Measurements from ENCODE around the gene FANCD2. TPM values are rescaled to one million over a fixed set of nuclear protein-coding genes. Genes with fewer than 3 reads are reported as not detected.
"Not testable (repeated sequence)": the region's sequence is repeated elsewhere in the genome, so short reads cannot be mapped to it uniquely, and the experiment has no call there.

Gene FANCD2
- total and polyA plus RNA-seq, 4 donors = 10.8 to 17.3 (median 11.9) TPM

- H3K4me3 ChIP-seq (ENCODE audit: low read depth, low read length) = no peak overlapping the region
- peaks cover 3% of the 10 kb centered on the region for H3K36me3 ChIP-seq (ENCODE audit: control insufficient read depth, insufficient read depth, low read length)
- H3K9me3 ChIP-seq (ENCODE audit: control insufficient read depth, insufficient read depth, low read length) = no peaks in the 10 kb centered on the region
- H3K27ac ChIP-seq (ENCODE audit: low read depth, low read length) = no peak overlapping the region
- WGBS (ENCODE audit: insufficient coverage) = 100% methylated on average over 1 of the region's 5 CpGs
- H3K27me3 ChIP-seq (ENCODE audit: control insufficient read depth, insufficient read depth, low read length) = no peaks in the 10 kb centered on the region
- no peaks in the 10 kb centered on the region for H3K4me1 ChIP-seq (ENCODE audit: control insufficient read depth, insufficient read depth, low read length)
- DNase-seq (ENCODE audit: low read depth in 4 of 6, low spot score in 6 of 6) = no peak
Observed at GRCh38 chr3:10041034-10041433, 14.8 kb downstream of the FANCD2 start.

GRCh38 chr3:10047876-10048275, 21.6 kb downstream of the FANCD2 start:
- no peak overlapping the region for H3K27ac ChIP-seq (ENCODE audit: low read depth, low read length)
- WGBS (ENCODE audit: insufficient coverage) = no CpG with 5 or more reads among the region's 2 CpGs
- no peak for DNase-seq (ENCODE audit: low read depth in 4 of 6, low spot score in 6 of 6)

GRCh38 chr3:10053054-10053453, 26.8 kb downstream of the FANCD2 start:
- not testable (repeated sequence) for H3K27ac ChIP-seq (ENCODE audit: low read depth, low read length); H3K36me3 ChIP-seq (ENCODE audit: control insufficient read depth, insufficient read depth, low read length); H3K4me3 ChIP-seq (ENCODE audit: low read depth, low read length); H3K9me3 ChIP-seq (ENCODE audit: control insufficient read depth, insufficient read depth, low read length); DNase-seq (ENCODE audit: low read depth in 4 of 6, low spot score in 6 of 6); H3K27me3 ChIP-seq (ENCODE audit: control insufficient read depth, insufficient read depth, low read length); H3K4me1 ChIP-seq (ENCODE audit: control insufficient read depth, insufficient read depth, low read length)
- no CpG with 5 or more reads among the region's 6 CpGs for WGBS (ENCODE audit: insufficient coverage)

More at GRCh38 chr3:10047876-10048275, 21.6 kb downstream of the FANCD2 start:
- no peaks in the 10 kb centered on the region for H3K4me1 ChIP-seq (ENCODE audit: control insufficient read depth, insufficient read depth, low read length)
- no peak overlapping the region for H3K4me3 ChIP-seq (ENCODE audit: low read depth, low read length)
- no peaks in the 10 kb centered on the region for H3K9me3 ChIP-seq (ENCODE audit: control insufficient read depth, insufficient read depth, low read length)
- H3K27me3 ChIP-seq (ENCODE audit: control insufficient read depth, insufficient read depth, low read length) = no peaks in the 10 kb centered on the region
- no peaks in the 10 kb centered on the region for H3K36me3 ChIP-seq (ENCODE audit: control insufficient read depth, insufficient read depth, low read length)

- H3K4me3 ChIP-seq (ENCODE audit: low read depth, low read length) = no peak overlapping the region
- DNase-seq (ENCODE audit: low read depth in 4 of 6, low spot score in 6 of 6) = no peak
- WGBS (ENCODE audit: insufficient coverage) = no CpG with 5 or more reads among the region's 4 CpGs
- H3K9me3 ChIP-seq (ENCODE audit: control insufficient read depth, insufficient read depth, low read length) = no peaks in the 10 kb centered on the region
- H3K4me1 ChIP-seq (ENCODE audit: control insufficient read depth, insufficient read depth, low read length) = no peaks in the 10 kb centered on the region
- H3K27me3 ChIP-seq (ENCODE audit: control insufficient read depth, insufficient read depth, low read length) = no peaks in the 10 kb centered on the region
- H3K27ac ChIP-seq (ENCODE audit: low read depth, low read length) = no peak overlapping the region
- no peaks in the 10 kb centered on the region for H3K36me3 ChIP-seq (ENCODE audit: control insufficient read depth, insufficient read depth, low read length)
Observed at GRCh38 chr3:10055097-10055496, 28.9 kb downstream of the FANCD2 start.

GRCh38 chr3:10070077-10070476, 43.8 kb downstream of the FANCD2 start:
- not testable (repeated sequence) for H3K9me3 ChIP-seq (ENCODE audit: control insufficient read depth, insufficient read depth, low read length); H3K4me3 ChIP-seq (ENCODE audit: low read depth, low read length); H3K4me1 ChIP-seq (ENCODE audit: control insufficient read depth, insufficient read depth, low read length); H3K27me3 ChIP-seq (ENCODE audit: control insufficient read depth, insufficient read depth, low read length); H3K27ac ChIP-seq (ENCODE audit: low read depth, low read length); H3K36me3 ChIP-seq (ENCODE audit: control insufficient read depth, insufficient read depth, low read length); DNase-seq (ENCODE audit: low read depth in 4 of 6, low spot score in 6 of 6)
- WGBS (ENCODE audit: insufficient coverage) = no CpG with 5 or more reads among the region's 33 CpGs

- H3K4me1 ChIP-seq (ENCODE audit: control insufficient read depth, insufficient read depth, low read length) = no peaks in the 10 kb centered on the region
- H3K27me3 ChIP-seq (ENCODE audit: control insufficient read depth, insufficient read depth, low read length) = no peaks in the 10 kb centered on the region
- no peak overlapping the region for H3K4me3 ChIP-seq (ENCODE audit: low read depth, low read length)
- H3K27ac ChIP-seq (ENCODE audit: low read depth, low read length) = no peak overlapping the region
- H3K36me3 ChIP-seq (ENCODE audit: control insufficient read depth, insufficient read depth, low read length) = peaks cover 4% of the 10 kb centered on the region
- no peaks in the 10 kb centered on the region for H3K9me3 ChIP-seq (ENCODE audit: control insufficient read depth, insufficient read depth, low read length)
- no peak for DNase-seq (ENCODE audit: low read depth in 4 of 6, low spot score in 6 of 6)
Observed at GRCh38 chr3:10074666-10075065, 48.4 kb downstream of the FANCD2 start.

GRCh38 chr3:10081871-10082270, 55.6 kb downstream of the FANCD2 start:
- Histone ChIP-seq H3K4me1 (ENCODE audit: control insufficient read depth, insufficient read depth, low read length) (no peaks in the 10 kb centered on the region), H3K36me3 (ENCODE audit: control insufficient read depth, insufficient read depth, low read length) (peaks cover 7% of the 10 kb centered on the region), H3K27ac (ENCODE audit: low read depth, low read length) (no peak overlapping the region), H3K4me3 (ENCODE audit: low read depth, low read length) (no peak overlapping the region), H3K9me3 (ENCODE audit: control insufficient read depth, insufficient read depth, low read length) (no peaks in the 10 kb centered on the region), H3K27me3 (ENCODE audit: control insufficient read depth, insufficient read depth, low read length) (no peaks in the 10 kb centered on the region)
- no peak for DNase-seq (ENCODE audit: low read depth in 4 of 6, low spot score in 6 of 6)
- 95% methylated on average over 3 of the region's 4 CpGs for WGBS (ENCODE audit: insufficient coverage)

GRCh38 chr3:10085738-10086137, 59.5 kb downstream of the FANCD2 start:
- Histone ChIP-seq H3K36me3 (ENCODE audit: control insufficient read depth, insufficient read depth, low read length) (peaks cover 7% of the 10 kb centered on the region), H3K4me3 (ENCODE audit: low read depth, low read length) (no peak overlapping the region), H3K27ac (ENCODE audit: low read depth, low read length) (no peak overlapping the region), H3K9me3 (ENCODE audit: control insufficient read depth, insufficient read depth, low read length) (no peaks in the 10 kb centered on the region), H3K27me3 (ENCODE audit: control insufficient read depth, insufficient read depth, low read length) (no peaks in the 10 kb centered on the region), H3K4me1 (ENCODE audit: control insufficient read depth, insufficient read depth, low read length) (no peaks in the 10 kb centered on the region)
- WGBS (ENCODE audit: insufficient coverage) = 100% methylated on average over 1 of the region's 1 CpG
- DNase-seq (ENCODE audit: low read depth in 4 of 6, low spot score in 6 of 6) = no peak

GRCh38 chr3:10088256-10088655, 62.0 kb downstream of the FANCD2 start:
- H3K27ac ChIP-seq (ENCODE audit: low read depth, low read length) = no peak overlapping the region
- no peaks in the 10 kb centered on the region for H3K9me3 ChIP-seq (ENCODE audit: control insufficient read depth, insufficient read depth, low read length)
- DNase-seq (ENCODE audit: low read depth in 4 of 6, low spot score in 6 of 6) = no peak
- no peaks in the 10 kb centered on the region for H3K27me3 ChIP-seq (ENCODE audit: control insufficient read depth, insufficient read depth, low read length)
- no peak overlapping the region for H3K4me3 ChIP-seq (ENCODE audit: low read depth, low read length)
- peaks cover 7% of the 10 kb centered on the region for H3K36me3 ChIP-seq (ENCODE audit: control insufficient read depth, insufficient read depth, low read length)
- H3K4me1 ChIP-seq (ENCODE audit: control insufficient read depth, insufficient read depth, low read length) = no peaks in the 10 kb centered on the region
- WGBS (ENCODE audit: insufficient coverage) = no CpG with 5 or more reads among the region's 4 CpGs

GRCh38 chr3:10090179-10090578, 63.9 kb downstream of the FANCD2 start:
- Histone ChIP-seq H3K4me3 (ENCODE audit: low read depth, low read length) (no peak overlapping the region), H3K27ac (ENCODE audit: low read depth, low read length) (no peak overlapping the region), H3K27me3 (ENCODE audit: control insufficient read depth, insufficient read depth, low read length) (no peaks in the 10 kb centered on the region), H3K36me3 (ENCODE audit: control insufficient read depth, insufficient read depth, low read length) (peaks cover 3% of the 10 kb centered on the region), H3K4me1 (ENCODE audit: control insufficient read depth, insufficient read depth, low read length) (no peaks in the 10 kb centered on the region), H3K9me3 (ENCODE audit: control insufficient read depth, insufficient read depth, low read length) (no peaks in the 10 kb centered on the region)
- WGBS (ENCODE audit: insufficient coverage) = 95% methylated on average over 4 of the region's 6 CpGs
- DNase-seq (ENCODE audit: low read depth in 4 of 6, low spot score in 6 of 6) = no peak

All from spinal cord (tissue), 10 donors.